ENCODE results near the gene MAP3K14. TPM values are rescaled to one million over a fixed set of nuclear protein-coding genes. Genes with fewer than 3 reads are reported as not detected.
"Not testable (repeated sequence)": the region's sequence is repeated elsewhere in the genome, so short reads cannot be mapped to it uniquely, and the experiment has no call there.

MAP3K14 gene
- total RNA-seq, 1 donor from 2014 or later, result 6.3 TPM

- ATAC-seq, result no peak
These were observed 1.8 kb downstream of the MAP3K14 start for GRCh38 chr17:45314741-45315647.

- no peak for ATAC-seq
These were observed 2.7 kb downstream of the MAP3K14 start for GRCh38 chr17:45313996-45314740.

- no peak for ATAC-seq
These were observed 3.4 kb downstream of the MAP3K14 start for GRCh38 chr17:45313421-45313771.

- no peak for ATAC-seq
These were observed 4.1 kb downstream of the MAP3K14 start for GRCh38 chr17:45312477-45313420.

GRCh38 chr17:45311760-45312476 lies 4.9 kb downstream of the MAP3K14 start:
- ATAC-seq, result peak; percentile 71

GRCh38 chr17:45311401-45311759 lies 5.4 kb downstream of the MAP3K14 start:
- ATAC-seq, result no peak

GRCh38 chr17:45310380-45311324 lies 6.2 kb downstream of the MAP3K14 start:
- peak; percentile 14 for ATAC-seq

GRCh38 chr17:45309400-45309799 lies 7.4 kb downstream of the MAP3K14 start:
- ATAC-seq, result no peak

- no peak for ATAC-seq
These were observed 8.0 kb downstream of the MAP3K14 start for GRCh38 chr17:45308840-45309239.

GRCh38 chr17:45308016-45308365 lies 8.8 kb downstream of the MAP3K14 start:
- ATAC-seq, result no peak

- peak; percentile 28 for ATAC-seq
These were observed 9.4 kb downstream of the MAP3K14 start for GRCh38 chr17:45307290-45308015.

- no peak for ATAC-seq
These were observed 10.2 kb downstream of the MAP3K14 start for GRCh38 chr17:45306623-45307022.

GRCh38 chr17:45306094-45306493 lies 10.7 kb downstream of the MAP3K14 start:
- no peak for ATAC-seq

GRCh38 chr17:45305530-45306087 lies 11.2 kb downstream of the MAP3K14 start:
- ATAC-seq, result no peak

- peak; percentile 40 for ATAC-seq
These were observed 14.1 kb downstream of the MAP3K14 start for GRCh38 chr17:45302649-45303173.

- not testable (repeated sequence) for ATAC-seq
These were observed 14.6 kb downstream of the MAP3K14 start for GRCh38 chr17:45302220-45302619.

- ATAC-seq, result no peak
These were observed 15.1 kb downstream of the MAP3K14 start for GRCh38 chr17:45301674-45302073.

- no peak for ATAC-seq
These were observed 16.6 kb downstream of the MAP3K14 start for GRCh38 chr17:45300060-45300751.

GRCh38 chr17:45299361-45299760 lies 17.5 kb downstream of the MAP3K14 start:
- no peak for ATAC-seq
